Naive B cell (primary cell): ENCODE results near the gene ANKS4B. TPM values are rescaled to one million over a fixed set of nuclear protein-coding genes. Genes with fewer than 3 reads are reported as not detected.
A peak's percentile ranks its signal among the peaks of the same experiment; 100 is the strongest.

Experiments used
- ATAC-seq, 2 donors: fragments of 150-1000 bp; cut with Tn5 transposase; 2 replicates each; pipeline ENCODE4 v1.10.0; 2021; ENCODE audit warnings: low read depth in 2 of 2, mild to moderate bottlenecking in 2 of 2, moderate library complexity in 2 of 2
- DNase-seq: peaks from one replicate; pipeline ENCODE4 v3.0.0; 2022
- H3K27ac Mint-ChIP-seq, 6 donors: one replicate each; pipeline ENCODE4 v1.8.0; 2020 to 2022; ENCODE audit warnings: mild to moderate bottlenecking in 6 of 6, mixed read lengths in 6 of 6, moderate library complexity in 5 of 6, inconsistent platforms in 2 of 6
- H3K27me3 Mint-ChIP-seq, 3 donors: one replicate each; pipeline ENCODE4 v1.8.0; 2021 to 2022; ENCODE audit warnings: mixed read lengths in 3 of 3, mild to moderate bottlenecking in 1 of 3
- H3K36me3 Mint-ChIP-seq, 2 donors: one replicate each; pipeline ENCODE4 v1.8.0; 2020 to 2022; ENCODE audit warnings: mixed read lengths in 2 of 2, inconsistent platforms in 1 of 2, mild to moderate bottlenecking in 1 of 2
- H3K4me1 Mint-ChIP-seq, 3 donors: one replicate each; pipeline ENCODE4 v1.8.0; 2020 to 2022; ENCODE audit warnings: mixed read lengths in 3 of 3, inconsistent platforms in 1 of 3, mild to moderate bottlenecking in 1 of 3, moderate library complexity in 1 of 3
- H3K4me3 Mint-ChIP-seq, 8 donors: one replicate each; pipeline ENCODE4 v1.8.0; 2020 to 2022; ENCODE audit warnings: mild to moderate bottlenecking in 8 of 8, mixed read lengths in 8 of 8, moderate library complexity in 8 of 8, inconsistent platforms in 2 of 8
- H3K9me3 Mint-ChIP-seq, 7 donors: one replicate each; pipeline ENCODE4 v1.8.0; 2020 to 2022; ENCODE audit warnings: mixed read lengths in 7 of 7, mild to moderate bottlenecking in 5 of 7, inconsistent platforms in 2 of 7, moderate library complexity in 1 of 7
- polyA plus RNA-seq, 6 donors: library from polyadenylated mRNA; unstranded; fragments of 300-500 nt; fragmentation: Illumina TruSeq; gene quantifications; one replicate each; pipeline ENCODE4 v1.2.3, GENCODE V29; 2021; ENCODE audit warnings: low read depth in 6 of 6

The ANKS4B gene
- polyA plus RNA-seq, 6 donors from 2014 or later: not detected

GRCh38 chr16:21199607-21200218 is 33.8 kb upstream of the ANKS4B start:
- H3K27ac Mint-ChIP-seq: no peak overlapping the region
- H3K4me1 Mint-ChIP-seq: peaks cover 7 to 18% (median 16%) of the 10 kb centered on the region in 3 donors
- no peaks in the 10 kb centered on the region for H3K36me3 Mint-ChIP-seq
- peaks cover 34 to 53% (median 38%) of the 10 kb centered on the region in 3 donors for H3K27me3 Mint-ChIP-seq
- DNase-seq (no peak), ATAC-seq (no peak)
- no peak overlapping the region for H3K4me3 Mint-ChIP-seq
- no peaks in the 10 kb centered on the region for H3K9me3 Mint-ChIP-seq

- DNase-seq (no peak), ATAC-seq (no peak)
- H3K4me1 Mint-ChIP-seq: no peaks in the 10 kb centered on the region
- H3K27ac Mint-ChIP-seq: no peak overlapping the region
- H3K27me3 Mint-ChIP-seq: peaks cover 30 to 54% (median 31%) of the 10 kb centered on the region in 3 donors
- no peak overlapping the region for H3K4me3 Mint-ChIP-seq
- no peaks in the 10 kb centered on the region for H3K36me3 Mint-ChIP-seq
- no peaks in the 10 kb centered on the region for H3K9me3 Mint-ChIP-seq
Observed at GRCh38 chr16:21203155-21203797, 30.2 kb upstream of the ANKS4B start.

GRCh38 chr16:21205303-21205702 is 28.2 kb upstream of the ANKS4B start:
- no peak overlapping the region for H3K4me3 Mint-ChIP-seq
- no peak for DNase-seq
- no peak overlapping the region for H3K27ac Mint-ChIP-seq
- H3K36me3 Mint-ChIP-seq: no peaks in the 10 kb centered on the region
- H3K4me1 Mint-ChIP-seq: no peaks in the 10 kb centered on the region
- peaks cover 17 to 57% (median 27%) of the 10 kb centered on the region in 3 donors for H3K27me3 Mint-ChIP-seq
- no peaks in the 10 kb centered on the region for H3K9me3 Mint-ChIP-seq
- ATAC-seq: no peak

GRCh38 chr16:21206550-21206949 is 26.9 kb upstream of the ANKS4B start:
- Mint-ChIP-seq H3K4me3 (no peak overlapping the region), H3K27ac (no peak overlapping the region), H3K27me3 (peaks cover 17 to 54% (median 18%) of the 10 kb centered on the region in 3 donors), H3K9me3 (no peaks in the 10 kb centered on the region), H3K36me3 (no peaks in the 10 kb centered on the region), H3K4me1 (no peaks in the 10 kb centered on the region)
- ATAC-seq (no peak), DNase-seq (no peak)

GRCh38 chr16:21208446-21209230 is 24.9 kb upstream of the ANKS4B start:
- Mint-ChIP-seq H3K9me3 (no peaks in the 10 kb centered on the region), H3K4me3 (no peak overlapping the region), H3K27me3 (peaks cover 15 to 43% (median 19%) of the 10 kb centered on the region in 3 donors), H3K4me1 (no peaks in the 10 kb centered on the region), H3K36me3 (no peaks in the 10 kb centered on the region), H3K27ac (no peak overlapping the region)
- ATAC-seq (no peak), DNase-seq (no peak)

- H3K27ac Mint-ChIP-seq: no peak within 1 kb of the TSS
- no peaks in the 10 kb centered on the region for H3K36me3 Mint-ChIP-seq
- H3K9me3 Mint-ChIP-seq: no peaks in the 10 kb centered on the region
- ATAC-seq (no peak), DNase-seq (no peak)
- H3K4me1 Mint-ChIP-seq: no peaks in the 10 kb centered on the region
- H3K4me3 Mint-ChIP-seq: peak within 1 kb of the TSS in 1 of 8 donors; percentile 21
- H3K27me3 Mint-ChIP-seq: peaks cover 20 to 51% (median 27%) of the 10 kb centered on the region in 3 donors
Observed at GRCh38 chr16:21211486-21211885, 22.0 kb upstream of the ANKS4B start, which contains the start of gene ZP2. TSS of gene ZP2 (minus strand) at chr16:21211574. CDS start at chr16:21211547, 27 bp downstream.

GRCh38 chr16:21214086-21214485 is 19.4 kb upstream of the ANKS4B start:
- Mint-ChIP-seq H3K36me3 (no peaks in the 10 kb centered on the region), H3K9me3 (no peaks in the 10 kb centered on the region), H3K4me1 (no peaks in the 10 kb centered on the region), H3K27ac (peak overlapping the region in 1 of 6 donors; percentile 56), H3K4me3 (no peak overlapping the region), H3K27me3 (peaks cover 20 to 40% (median 24%) of the 10 kb centered on the region in 3 donors)
- DNase-seq (no peak), ATAC-seq (no peak)

- Mint-ChIP-seq H3K36me3 (no peaks in the 10 kb centered on the region), H3K27me3 (peaks cover 29 to 40% (median 36%) of the 10 kb centered on the region in 3 donors), H3K4me1 (no peaks in the 10 kb centered on the region), H3K9me3 (no peaks in the 10 kb centered on the region), H3K27ac (no peak overlapping the region), H3K4me3 (no peak overlapping the region)
- ATAC-seq (no peak), DNase-seq (no peak)
Observed at GRCh38 chr16:21217121-21217520, 16.4 kb upstream of the ANKS4B start.

GRCh38 chr16:21218153-21218552 is 15.3 kb upstream of the ANKS4B start:
- H3K27me3 Mint-ChIP-seq: peaks cover 35 to 44% (median 35%) of the 10 kb centered on the region in 3 donors
- H3K4me1 Mint-ChIP-seq: peaks cover 0 to 4% (median 0%) of the 10 kb centered on the region in 3 donors
- no peak overlapping the region for H3K4me3 Mint-ChIP-seq
- ATAC-seq (no peak), DNase-seq (no peak)
- no peaks in the 10 kb centered on the region for H3K36me3 Mint-ChIP-seq
- H3K27ac Mint-ChIP-seq: no peak overlapping the region
- H3K9me3 Mint-ChIP-seq: no peaks in the 10 kb centered on the region

GRCh38 chr16:21219551-21219950 is 13.9 kb upstream of the ANKS4B start:
- no peak for ATAC-seq
- H3K36me3 Mint-ChIP-seq: no peaks in the 10 kb centered on the region
- no peaks in the 10 kb centered on the region for H3K9me3 Mint-ChIP-seq
- peaks cover 37 to 49% (median 42%) of the 10 kb centered on the region in 3 donors for H3K27me3 Mint-ChIP-seq
- no peak overlapping the region for H3K27ac Mint-ChIP-seq
- no peak overlapping the region for H3K4me3 Mint-ChIP-seq
- H3K4me1 Mint-ChIP-seq: peaks cover 0 to 6% (median 4%) of the 10 kb centered on the region in 3 donors
- no peak for DNase-seq

GRCh38 chr16:21222495-21223337 is 10.8 kb upstream of the ANKS4B start:
- DNase-seq (no peak), ATAC-seq (no peak)
- no peaks in the 10 kb centered on the region for H3K9me3 Mint-ChIP-seq
- H3K36me3 Mint-ChIP-seq: peaks cover 0 to 4% of the 10 kb centered on the region in 2 donors
- H3K27ac Mint-ChIP-seq: no peak overlapping the region
- H3K4me1 Mint-ChIP-seq: peaks cover 0 to 6% (median 4%) of the 10 kb centered on the region in 3 donors
- H3K27me3 Mint-ChIP-seq: peaks cover 42 to 56% (median 55%) of the 10 kb centered on the region in 3 donors
- no peak overlapping the region for H3K4me3 Mint-ChIP-seq

GRCh38 chr16:21223787-21224186 is 9.7 kb upstream of the ANKS4B start:
- peaks cover 0 to 4% of the 10 kb centered on the region in 2 donors for H3K36me3 Mint-ChIP-seq
- ATAC-seq (no peak), DNase-seq (no peak)
- H3K4me1 Mint-ChIP-seq: peaks cover 0 to 6% (median 4%) of the 10 kb centered on the region in 3 donors
- H3K4me3 Mint-ChIP-seq: no peak overlapping the region
- no peak overlapping the region for H3K27ac Mint-ChIP-seq
- H3K27me3 Mint-ChIP-seq: peaks cover 45 to 63% (median 62%) of the 10 kb centered on the region in 3 donors
- no peaks in the 10 kb centered on the region for H3K9me3 Mint-ChIP-seq

GRCh38 chr16:21224800-21225199 is 8.7 kb upstream of the ANKS4B start:
- Mint-ChIP-seq H3K4me1 (peaks cover 0 to 6% (median 4%) of the 10 kb centered on the region in 3 donors), H3K4me3 (no peak overlapping the region), H3K27me3 (peaks cover 43 to 71% (median 68%) of the 10 kb centered on the region in 3 donors), H3K36me3 (peaks cover 0 to 4% of the 10 kb centered on the region in 2 donors), H3K27ac (no peak overlapping the region), H3K9me3 (no peaks in the 10 kb centered on the region)
- DNase-seq (no peak), ATAC-seq (no peak)
